ENCODE measurements around the gene JPH4. TPM values are rescaled to one million over a fixed set of nuclear protein-coding genes. Genes with fewer than 3 reads are reported as not detected.

Gene JPH4
- polyA plus RNA-seq, 1 of the 3 experiments (the other 2 are of a cell fraction), result 8.7 TPM

GRCh38 chr14:23550131-23550811 is 28.3 kb downstream of the JPH4 start:
- no peaks in the 10 kb centered on the region for H3K9me2 ChIP-seq
- H3F3A ChIP-seq (replicated peaks; ENCODE audit: insufficient read depth), result no peaks in the 10 kb centered on the region
- POLR2A ChIA-PET, result interaction anchor here (1.1 kb wide), 1 partner anchor 11 kb away, joined by 5 read pairs; no protein-coding TSS in a partner anchor
- DNase-seq, result peak; percentile 42
- no peaks in the 10 kb centered on the region for H3K79me2 ChIP-seq (ENCODE audit: insufficient read depth)
- WGBS (ENCODE audit: low lambda C conversion rate), result 55% methylated on average over 12 of the region's 12 CpGs
- no peaks in the 10 kb centered on the region for H3K27me3 ChIP-seq (ENCODE audit: insufficient read depth)
- H4K20me1 ChIP-seq (ENCODE audit: insufficient read depth), result no peaks in the 10 kb centered on the region
- CTCF ChIA-PET, result interaction anchor here (0.7 to 6.0 kb wide), 13 partner anchors 9 to 71 kb away, joined by 3 to 87 read pairs (median 9); no protein-coding TSS in a partner anchor
- peak overlapping the region; percentile 75 to 97 for H3K4me3 ChIP-seq (ENCODE audit: low read depth in 2 of 2, low read length in 1 of 2)
- H3K36me3 ChIP-seq (replicated peaks in 1 of 2; ENCODE audit: control insufficient read depth in 1 of 2, insufficient read depth in 2 of 2, low read length in 1 of 2), result no peaks in the 10 kb centered on the region
- H3K27ac ChIP-seq (ENCODE audit: low read depth in 2 of 2, low read length in 1 of 2), result peak overlapping the region in 1 of 2 experiments; percentile 80; a peak in 1 of 4 replicates
- peak overlapping the region; percentile 69 for H3K9ac ChIP-seq
- no peaks in the 10 kb centered on the region for H3K9me3 ChIP-seq
- H3K4me1 ChIP-seq (ENCODE audit: control insufficient read depth in 1 of 2, insufficient read depth in 2 of 2, low read depth in 1 of 2, low read length in 1 of 2), result peaks cover 5 to 18% of the 10 kb centered on the region in 2 experiments; a peak in 2 of 4 replicates
- 0 out of 2 replicates have a peak, but pooled peaks have one; percentile 22 for TF ChIP-seq MXI1 (IDR thresholded peaks at IDR 0.05; ENCODE audit: low read depth, low read length)
- TF ChIP-seq USF1 (IDR thresholded peaks at IDR 0.05; ENCODE audit: borderline replicate concordance, low read depth), result no peak
- no peak for TF ChIP-seq EP300 (IDR thresholded peaks at IDR 0.05; ENCODE audit: borderline replicate concordance in 1 of 2, low read depth in 1 of 2, low read length in 1 of 2)
- no peak for TF ChIP-seq IRF3 (IDR thresholded peaks at IDR 0.05; ENCODE audit: low read depth, low read length)
- TF ChIP-seq POLR2AphosphoS5 (IDR thresholded peaks at IDR 0.05; ENCODE audit: low read depth, low read length), result no peak
- TF ChIP-seq RXRA (IDR thresholded peaks at IDR 0.05; ENCODE audit: borderline replicate concordance, low read depth), result no peak
- TF ChIP-seq TCF12 (IDR thresholded peaks at IDR 0.05), result no peak
- TF ChIP-seq CTCF (IDR thresholded peaks at IDR 0.05), result no peak
- H2AFZ ChIP-seq (ENCODE audit: low read depth), result 0 out of 2 replicates have a peak overlapping the region, but pooled peaks have one; percentile 94
- peak overlapping the region; percentile 88 for H3K4me2 ChIP-seq

- Histone ChIP-seq H3K27me3 (ENCODE audit: insufficient read depth) (no peaks in the 10 kb centered on the region), H3K9ac (no peak overlapping the region), H3K9me3 (no peaks in the 10 kb centered on the region), H2AFZ (ENCODE audit: low read depth) (no peak overlapping the region), H3F3A (replicated peaks; ENCODE audit: insufficient read depth) (no peaks in the 10 kb centered on the region), H3K79me2 (ENCODE audit: insufficient read depth) (no peaks in the 10 kb centered on the region), H3K4me1 (ENCODE audit: control insufficient read depth in 1 of 2, insufficient read depth in 2 of 2, low read depth in 1 of 2, low read length in 1 of 2) (peaks cover 0 to 26% of the 10 kb centered on the region in 2 experiments; a peak in 2 of 4 replicates), H3K36me3 (replicated peaks in 1 of 2; ENCODE audit: control insufficient read depth in 1 of 2, insufficient read depth in 2 of 2, low read length in 1 of 2) (no peaks in the 10 kb centered on the region), H4K20me1 (ENCODE audit: insufficient read depth) (no peaks in the 10 kb centered on the region), H3K27ac (ENCODE audit: low read depth in 2 of 2, low read length in 1 of 2) (no peak overlapping the region), H3K4me3 (ENCODE audit: low read depth in 2 of 2, low read length in 1 of 2) (no peak overlapping the region), H3K9me2 (no peaks in the 10 kb centered on the region), H3K4me2 (no peak overlapping the region)
- WGBS (ENCODE audit: low lambda C conversion rate), result 84% methylated on average over 18 of the region's 18 CpGs
- POLR2A ChIA-PET, result interaction anchor here (0.6 kb wide), 1 partner anchor 10 kb away, joined by 3 read pairs; no protein-coding TSS in a partner anchor
- no peak for DNase-seq
- CTCF ChIA-PET, result interaction anchor here (1.3 to 6.0 kb wide), 6 partner anchors 9 to 70 kb away, joined by 5 to 87 read pairs (median 18); no protein-coding TSS in a partner anchor
- no peak for TF ChIP-seq ELF1 (IDR thresholded peaks at IDR 0.05)
- no peak for TF ChIP-seq USF2 (IDR thresholded peaks at IDR 0.05; ENCODE audit: borderline replicate concordance, low read depth, low read length)
- no peak for TF ChIP-seq USF1 (IDR thresholded peaks at IDR 0.05; ENCODE audit: borderline replicate concordance, low read depth)
- TF ChIP-seq RXRA (IDR thresholded peaks at IDR 0.05; ENCODE audit: borderline replicate concordance, low read depth), result no peak
- no peak for TF ChIP-seq RAD21 (IDR thresholded peaks at IDR 0.05; ENCODE audit: low read length)
- TF ChIP-seq REST (IDR thresholded peaks at IDR 0.05; ENCODE audit: low read depth, low read length), result no peak
- no peak for TF ChIP-seq SMC3 (IDR thresholded peaks at IDR 0.05; ENCODE audit: low read depth, low read length)
These were observed 30.0 kb downstream of the JPH4 start for GRCh38 chr14:23548351-23549318.
